K562 (cell line): ENCODE data around the gene AGO1. TPM values are rescaled to one million over a fixed set of nuclear protein-coding genes. Genes with fewer than 3 reads are reported as not detected.

Experiments used
- AFF4 ChIP-seq: sonication (generic); formaldehyde crosslinking; IDR thresholded peaks from 2 replicates; pipeline ENCODE4 v1.8.0; 2023; ENCODE audit warnings: mild to moderate bottlenecking, missing genetic modification reagents
- CHAMP1 ChIP-seq: fragments of 450-650 bp; IDR thresholded peaks from 2 replicates; pipeline ENCODE4 v1.6.1; 2016; ENCODE audit warnings: mild to moderate bottlenecking
- HES1 ChIP-seq: fragments of 450-650 bp; IDR thresholded peaks from 2 replicates; pipeline ENCODE4 v1.6.1; 2016; ENCODE audit warnings: low read depth, mild to moderate bottlenecking, moderate library complexity
- PATZ1 ChIP-seq: fragments of 250-450 bp; sonication (Bioruptor Pico); IDR thresholded peaks from 2 replicates; pipeline ENCODE4 v1.5.0; 2020; ENCODE audit warnings: mild to moderate bottlenecking, borderline replicate concordance
- SAFB2 ChIP-seq: fragments of 200-400 bp; formaldehyde crosslinking; IDR thresholded peaks from 2 replicates; pipeline ENCODE4 v1.6.1; 2018; ENCODE audit warnings: borderline replicate concordance, low read length, low read depth, moderate library complexity; ENCODE audit not compliant: severe bottlenecking
- SMARCA4 ChIP-seq: fragments of 450-650 bp; IDR thresholded peaks from 2 replicates; pipeline ENCODE4 v1.6.1; 2016
- ZNF512 ChIP-seq: IDR thresholded peaks from 2 replicates; pipeline ENCODE4 v1.6.1; 2016; ENCODE audit warnings: missing genetic modification characterization, missing compliant biosample characterization
- polyA plus RNA-seq, 8 experiments: library from polyadenylated mRNA; depleted of rRNA in 4 of 8; stranded (reverse) in 5 of 8; unstranded in 3 of 8; fragments of >200 nt; fragmentation: Nextera tagmentation in 2 of 8; fragmentation: Illumina TruSeq in 1 of 8; extraction: Ambion mirVana in 2 of 8; extraction: Trizol in 1 of 8; gene quantifications; 2 replicates each; pipeline versions ENCODE4 v1.2.1 to v1.2.3, GENCODE V29; 2011 to 2014; ENCODE audit warnings: inconsistent platforms in 1 of 8, missing spikeins in 1 of 8
- total RNA-seq, 7 experiments: library from RNA; depleted of rRNA in 6 of 7; stranded (reverse); fragments of >200 nt in 6 of 7; fragmentation: Illumina TruSeq in 2 of 7; extraction: Trizol in 2 of 7; gene quantifications; 2 replicates each; pipeline versions ENCODE4 v1.2.1 to v1.2.3, GENCODE V29; 2011 to 2021; ENCODE audit warnings: low replicate concordance in 1 of 7
- TF ChIP-seq, protein P1 (sequence below), 2 experiments: fragments of 450-650 bp; IDR thresholded peaks; 2 replicates each; pipeline ENCODE4 v1.6.1; 2018; ENCODE audit warnings: mild to moderate bottlenecking in 2 of 2, low read depth in 1 of 2; ENCODE audit not compliant: partially characterized antibody in 2 of 2
- TF ChIP-seq, protein P2 (sequence below): sonication (generic); formaldehyde crosslinking; IDR thresholded peaks from 2 replicates; pipeline ENCODE4 v1.8.1; 2023; ENCODE audit warnings: mild to moderate bottlenecking, missing genetic modification reagents

AGO1 gene
- total and polyA plus RNA-seq, 9 of the 15 experiments (the other 6 are each of a cell fraction or from before 2014, with no cell fraction given) = 7.3 to 64.2 (median 26.0) TPM

GRCh38 chr1:35881850-35882273, 1.1 kb upstream of the AGO1 start (continued):
- TF ChIP-seq CHAMP1 (0 out of 2 replicates have a peak, but pooled peaks have one; percentile 75), ZNF512 (tag) (no peak), SMARCA4 (peak; percentile 83), HES1 (no peak), AFF4 (CRISPR knock-in tag) (no peak), PATZ1 (CRISPR knock-in tag) (no peak), SAFB2 (no peak)
- TF ChIP-seq, protein P1, sequence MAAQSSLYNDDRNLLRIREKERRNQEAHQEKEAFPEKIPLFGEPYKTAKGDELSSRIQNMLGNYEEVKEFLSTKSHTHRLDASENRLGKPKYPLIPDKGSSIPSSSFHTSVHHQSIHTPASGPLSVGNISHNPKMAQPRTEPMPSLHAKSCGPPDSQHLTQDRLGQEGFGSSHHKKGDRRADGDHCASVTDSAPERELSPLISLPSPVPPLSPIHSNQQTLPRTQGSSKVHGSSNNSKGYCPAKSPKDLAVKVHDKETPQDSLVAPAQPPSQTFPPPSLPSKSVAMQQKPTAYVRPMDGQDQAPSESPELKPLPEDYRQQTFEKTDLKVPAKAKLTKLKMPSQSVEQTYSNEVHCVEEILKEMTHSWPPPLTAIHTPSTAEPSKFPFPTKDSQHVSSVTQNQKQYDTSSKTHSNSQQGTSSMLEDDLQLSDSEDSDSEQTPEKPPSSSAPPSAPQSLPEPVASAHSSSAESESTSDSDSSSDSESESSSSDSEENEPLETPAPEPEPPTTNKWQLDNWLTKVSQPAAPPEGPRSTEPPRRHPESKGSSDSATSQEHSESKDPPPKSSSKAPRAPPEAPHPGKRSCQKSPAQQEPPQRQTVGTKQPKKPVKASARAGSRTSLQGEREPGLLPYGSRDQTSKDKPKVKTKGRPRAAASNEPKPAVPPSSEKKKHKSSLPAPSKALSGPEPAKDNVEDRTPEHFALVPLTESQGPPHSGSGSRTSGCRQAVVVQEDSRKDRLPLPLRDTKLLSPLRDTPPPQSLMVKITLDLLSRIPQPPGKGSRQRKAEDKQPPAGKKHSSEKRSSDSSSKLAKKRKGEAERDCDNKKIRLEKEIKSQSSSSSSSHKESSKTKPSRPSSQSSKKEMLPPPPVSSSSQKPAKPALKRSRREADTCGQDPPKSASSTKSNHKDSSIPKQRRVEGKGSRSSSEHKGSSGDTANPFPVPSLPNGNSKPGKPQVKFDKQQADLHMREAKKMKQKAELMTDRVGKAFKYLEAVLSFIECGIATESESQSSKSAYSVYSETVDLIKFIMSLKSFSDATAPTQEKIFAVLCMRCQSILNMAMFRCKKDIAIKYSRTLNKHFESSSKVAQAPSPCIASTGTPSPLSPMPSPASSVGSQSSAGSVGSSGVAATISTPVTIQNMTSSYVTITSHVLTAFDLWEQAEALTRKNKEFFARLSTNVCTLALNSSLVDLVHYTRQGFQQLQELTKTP (IDR thresholded peaks at IDR 0.05; ENCODE audit: low read depth in 1 of 2, partially characterized antibody in 2 of 2) = peak in 1 of 2 experiments; percentile 97
- TF ChIP-seq, protein P2, sequence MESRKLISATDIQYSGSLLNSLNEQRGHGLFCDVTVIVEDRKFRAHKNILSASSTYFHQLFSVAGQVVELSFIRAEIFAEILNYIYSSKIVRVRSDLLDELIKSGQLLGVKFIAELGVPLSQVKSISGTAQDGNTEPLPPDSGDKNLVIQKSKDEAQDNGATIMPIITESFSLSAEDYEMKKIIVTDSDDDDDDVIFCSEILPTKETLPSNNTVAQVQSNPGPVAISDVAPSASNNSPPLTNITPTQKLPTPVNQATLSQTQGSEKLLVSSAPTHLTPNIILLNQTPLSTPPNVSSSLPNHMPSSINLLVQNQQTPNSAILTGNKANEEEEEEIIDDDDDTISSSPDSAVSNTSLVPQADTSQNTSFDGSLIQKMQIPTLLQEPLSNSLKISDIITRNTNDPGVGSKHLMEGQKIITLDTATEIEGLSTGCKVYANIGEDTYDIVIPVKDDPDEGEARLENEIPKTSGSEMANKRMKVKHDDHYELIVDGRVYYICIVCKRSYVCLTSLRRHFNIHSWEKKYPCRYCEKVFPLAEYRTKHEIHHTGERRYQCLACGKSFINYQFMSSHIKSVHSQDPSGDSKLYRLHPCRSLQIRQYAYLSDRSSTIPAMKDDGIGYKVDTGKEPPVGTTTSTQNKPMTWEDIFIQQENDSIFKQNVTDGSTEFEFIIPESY (CRISPR knock-in tag) = no peak
